Endothelial cell of umbilical vein (primary cell): Measurements from ENCODE around the gene APEH. TPM values are rescaled to one million over a fixed set of nuclear protein-coding genes. Genes with fewer than 3 reads are reported as not detected.

Experiments used
- BruUV-seq: library from RNA; stranded (reverse); fragments of 400-500 nt; replicated peaks from 2 replicates; lab custom pipeline; 2021; lab: Mats Ljungman, UMichigan
- CTCF ChIA-PET: fragments of 300-600, 350-600 bp; sonication (Branson Sonifier 250); formaldehyde crosslinking; loops from one replicate; lab custom pipeline; 2021; ENCODE audit warnings: antibody characterized with exemption, inconsistent platforms; lab: Charles Lee
- POLR2A ChIA-PET: fragments of 300-600, 350-600 bp; sonication (Branson Sonifier 250); formaldehyde crosslinking; loops from one replicate; lab custom pipeline; 2021; ENCODE audit warnings: antibody characterized with exemption, inconsistent platforms; lab: Charles Lee
- DNase-seq: peaks from one replicate; pipeline ENCODE4 v3.0.0-alpha.2; 2011; ENCODE audit warnings: low read depth, low spot score
- FAIRE-seq: peaks from 2 replicates; lab custom pipeline; 2011; peaks lifted over from hg19 to GRCh38; lab: Jason Lieb, UNC
- H2AFZ ChIP-seq: 2 replicates; pipeline ENCODE4 v1.6.0; 2012; ENCODE audit warnings: low read depth, low read length, control low read depth, inconsistent platforms
- H3K27ac ChIP-seq: 2 replicates; pipeline ENCODE4 v1.5.1; 2011; ENCODE audit warnings: low read depth, mild to moderate bottlenecking, control low read depth, low read length, moderate library complexity; ENCODE audit not compliant: insufficient read depth
- H3K27me3 ChIP-seq, 2 experiments: 2 replicates each; pipeline versions ENCODE4 v1.6.0 to v1.6.1; 2011; ENCODE audit warnings: low read length in 2 of 2, mixed read lengths in 1 of 2; ENCODE audit not compliant: control insufficient read depth in 2 of 2, insufficient read depth in 2 of 2
- H3K36me3 ChIP-seq, 2 experiments: 2 replicates in 1 of 2; 3 replicates in 1 of 2; pipeline ENCODE4 v1.5.1; 2011; ENCODE audit warnings: low read length in 2 of 2, mild to moderate bottlenecking in 1 of 2, moderate library complexity in 1 of 2; ENCODE audit not compliant: control insufficient read depth in 2 of 2, insufficient read depth in 2 of 2; ENCODE audit errors: extremely low read depth in 1 of 2
- H3K4me1 ChIP-seq: 3 replicates; pipeline ENCODE4 v1.5.1; 2011; ENCODE audit warnings: mild to moderate bottlenecking, low read length; ENCODE audit not compliant: control insufficient read depth, insufficient read depth; ENCODE audit errors: extremely low read depth
- H3K4me2 ChIP-seq: 2 replicates; pipeline ENCODE4 v1.6.1; 2011; ENCODE audit warnings: low read length, control low read depth, mixed read lengths; ENCODE audit not compliant: insufficient read depth
- H3K4me3 ChIP-seq, 3 experiments: fragments of 200-600 bp in 1 of 3; sonication (generic), shearing (Covaris generic) in 1 of 3; replicated peaks in 1 of 3; 2 replicates each; pipeline ENCODE4 v1.5.1; 2011 to 2016; ENCODE audit warnings: control low read depth in 3 of 3, low read length in 3 of 3, mild to moderate bottlenecking in 2 of 3, inconsistent platforms in 1 of 3, low read depth in 1 of 3, moderate library complexity in 1 of 3; ENCODE audit not compliant: insufficient read depth in 1 of 3
- H3K79me2 ChIP-seq: 2 replicates; pipeline ENCODE4 v1.6.0; 2012; ENCODE audit warnings: low read length, inconsistent platforms; ENCODE audit not compliant: control insufficient read depth, insufficient read depth
- H3K9ac ChIP-seq: replicated peaks from 2 replicates; pipeline ENCODE3; 2011; ENCODE audit warnings: low read length, control low read depth; ENCODE audit not compliant: insufficient read depth; ENCODE audit errors: extremely low read depth
- H3K9me1 ChIP-seq: replicated peaks from 3 replicates; pipeline ENCODE4 v1.6.0; 2011; ENCODE audit warnings: mild to moderate bottlenecking, low read length; ENCODE audit not compliant: control insufficient read depth, insufficient read depth; ENCODE audit errors: extremely low read depth
- H3K9me3 ChIP-seq: replicated peaks from 2 replicates; pipeline ENCODE4 v1.5.1; 2012; ENCODE audit warnings: low read length, inconsistent platforms; ENCODE audit not compliant: control insufficient read depth, insufficient read depth
- H4K20me1 ChIP-seq: replicated peaks from 2 replicates; pipeline ENCODE3; 2011; ENCODE audit warnings: mild to moderate bottlenecking, low read length; ENCODE audit not compliant: control insufficient read depth, insufficient read depth; ENCODE audit errors: extremely low read depth
- CTCF ChIP-seq, 2 donors: IDR thresholded peaks; 1 replicate in 1 of 2; 2 replicates in 1 of 2; pipeline ENCODE4 v1.5.1; 2011; ENCODE audit warnings: low read length in 2 of 2, mild to moderate bottlenecking in 2 of 2, moderate library complexity in 2 of 2, control low read depth in 1 of 2, inconsistent platforms in 1 of 2, low read depth in 1 of 2; ENCODE audit not compliant: insufficient read depth in 1 of 2; ENCODE audit errors: extremely low read depth in 1 of 2
- EZH2 ChIP-seq: IDR thresholded peaks from 2 replicates; pipeline ENCODE4 v1.6.1; 2012; ENCODE audit warnings: borderline replicate concordance, low read depth, mild to moderate bottlenecking, moderate library complexity, low read length, inconsistent platforms; ENCODE audit not compliant: severe bottlenecking
- FOS ChIP-seq: IDR thresholded peaks from 2 replicates; pipeline ENCODE4 v1.6.1; 2011; ENCODE audit warnings: mild to moderate bottlenecking, low read length, moderate library complexity, borderline replicate concordance; ENCODE audit not compliant: insufficient read depth
- GATA2 ChIP-seq: IDR thresholded peaks from 2 replicates; pipeline ENCODE4 v1.7.0; 2011; ENCODE audit warnings: low read depth, mild to moderate bottlenecking, moderate library complexity, mixed read lengths, low read length; ENCODE audit not compliant: insufficient read length, insufficient read depth
- JUN ChIP-seq: IDR thresholded peaks from 2 replicates; pipeline ENCODE4 v1.6.1; 2011; ENCODE audit warnings: borderline replicate concordance, low read depth; ENCODE audit not compliant: insufficient read length, insufficient read depth
- MYC ChIP-seq: IDR thresholded peaks from one replicate; pipeline ENCODE4 v1.6.1; 2011; ENCODE audit warnings: mild to moderate bottlenecking, low read depth, low read length
- POLR2A ChIP-seq: IDR thresholded peaks from 2 replicates; pipeline ENCODE4 v1.6.1; 2012; ENCODE audit warnings: low read depth, mild to moderate bottlenecking, control low read depth, low read length
- POLR2AphosphoS5 ChIP-seq: IDR thresholded peaks from 2 replicates; pipeline ENCODE4 v1.6.1; 2012; ENCODE audit warnings: low read depth, mild to moderate bottlenecking, control low read depth, low read length, moderate library complexity; ENCODE audit not compliant: insufficient read depth
- dilution Hi-C: fragments of 300-500 bp; cut with MboI; formaldehyde crosslinking; loops from one replicate; pipeline ENCODE4 v1.15.0; 2019; ENCODE audit warnings: low sequenced_read_pairs; ENCODE audit not compliant: extremely low pct_ligation_motif_present
- intact Hi-C: fragments of 100-400 bp; cut with micrococcal nuclease; formaldehyde crosslinking; loops from one replicate; pipeline ENCODE4 v1.10.0; 2022
- polyA plus RNA-seq, 4 experiments: library from polyadenylated mRNA; depleted of rRNA in 3 of 4; stranded (reverse) in 3 of 4; unstranded in 1 of 4; fragments of >200 nt; gene quantifications; 2 replicates each; pipeline versions ENCODE4 v1.2.1 to v1.2.3, GENCODE V29; 2011 to 2012; ENCODE audit warnings: missing spikeins in 1 of 4
- total RNA-seq: library from RNA; stranded (reverse); gene quantifications from 2 replicates; pipeline ENCODE4 v1.2.3, GENCODE V29; 2021
- TF ChIP-seq, protein P1 (sequence below): IDR thresholded peaks from 2 replicates; pipeline ENCODE4 v1.6.1; 2011; ENCODE audit not compliant: insufficient read depth, insufficient read length

APEH gene
- total and polyA plus RNA-seq, 2 donors (not counting 3 experiments of a cell fraction or from before 2014, with no cell fraction given): 68.2 to 74.3 TPM

GRCh38 chr3:49723296-49723627 lies 49.1 kb downstream of the APEH start:
- H3K9ac ChIP-seq: peak overlapping the region; percentile 98
- H3K36me3 ChIP-seq: peaks cover 6 to 43% of the 10 kb centered on the region in 2 experiments
- BruUV-seq: no TSS peak
- intact Hi-C loops (loop anchor here (10.0 kb wide), 1 partner anchor 362 kb away; the partner anchor contains the start of gene RBM5), dilution Hi-C loops (no loop called here)
- H3K4me3 ChIP-seq: peak overlapping the region; percentile 59 to 85 (median 81)
- DNase-seq (no peak), FAIRE-seq (peak; percentile 79)
- no peak overlapping the region for H2AFZ ChIP-seq
- TF ChIP-seq MYC: no peak
- TF ChIP-seq, protein P1, sequence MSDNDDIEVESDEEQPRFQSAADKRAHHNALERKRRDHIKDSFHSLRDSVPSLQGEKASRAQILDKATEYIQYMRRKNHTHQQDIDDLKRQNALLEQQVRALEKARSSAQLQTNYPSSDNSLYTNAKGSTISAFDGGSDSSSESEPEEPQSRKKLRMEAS: peak; percentile 83
- no peaks in the 10 kb centered on the region for H3K9me3 ChIP-seq
- peaks cover 13% of the 10 kb centered on the region for H3K79me2 ChIP-seq
- H4K20me1 ChIP-seq: no peaks in the 10 kb centered on the region
- POLR2A ChIA-PET: interaction anchor here (0.6 kb wide), 1 partner anchor 347 kb away, joined by 3 read pairs; no protein-coding TSS in a partner anchor
- H3K9me1 ChIP-seq: no peaks in the 10 kb centered on the region
- CTCF ChIA-PET: interaction anchor here (0.6 to 2.9 kb wide), 5 partner anchors 11 to 206 kb away, joined by 3 to 9 read pairs (median 4); partner anchors contain the start of gene MON1A
- H3K4me1 ChIP-seq: peaks cover 19% of the 10 kb centered on the region
- no peaks in the 10 kb centered on the region for H3K27me3 ChIP-seq
- peak overlapping the region; percentile 84 for H3K27ac ChIP-seq
- H3K4me2 ChIP-seq: peak overlapping the region; percentile 83

DNA sequence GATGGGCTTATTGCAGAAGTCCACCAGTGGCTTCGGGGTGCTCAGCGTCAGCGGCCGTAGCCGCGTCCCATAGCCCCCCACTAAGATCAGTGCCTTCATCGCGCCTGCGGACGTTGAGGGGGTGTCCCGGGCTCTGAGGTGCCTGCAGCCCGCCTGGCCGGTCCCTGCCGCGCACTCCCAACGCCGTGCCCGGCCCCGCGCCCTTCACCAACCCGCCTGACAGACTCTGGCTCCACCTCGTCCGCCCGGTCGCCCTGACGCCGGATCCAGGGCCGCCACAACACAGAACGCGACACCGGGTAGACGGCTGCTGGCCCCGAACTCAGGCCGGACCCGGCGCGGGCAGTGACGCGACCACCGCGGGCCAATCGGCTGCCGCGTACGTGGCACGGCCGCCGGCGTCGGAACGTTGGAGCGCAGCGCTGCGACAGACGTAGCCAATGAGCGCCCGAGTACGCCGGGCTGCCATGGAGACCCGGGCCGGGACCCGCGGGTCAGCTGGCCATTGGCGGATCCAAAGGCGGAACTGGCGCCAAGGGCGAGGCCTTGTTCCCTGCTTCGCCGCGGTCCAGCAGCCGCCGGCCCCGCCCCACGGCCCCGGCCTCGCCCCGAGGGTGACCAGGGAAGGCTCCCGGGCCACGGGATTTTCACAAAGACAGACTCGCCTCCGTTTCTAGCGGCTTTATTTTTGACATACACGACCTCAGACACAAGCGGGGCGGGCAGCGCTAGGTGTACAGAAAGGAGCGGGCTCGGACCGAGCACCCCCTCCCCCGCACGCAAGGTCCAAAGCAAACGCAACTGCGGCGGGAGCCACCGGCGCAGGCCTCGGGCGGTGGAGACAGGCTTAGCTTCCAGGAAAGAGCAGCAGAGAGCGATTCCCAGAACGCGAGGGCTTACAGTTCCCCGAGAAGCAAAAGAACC lies 49.7 kb downstream of the APEH start, which contains the start of gene GMPPB:
Gene GMPPB, minus strand, starts transcription at position 324 of the 924 bp plus-strand sequence. Its CDS starts 225 bp downstream, at position 99.
- FAIRE-seq: peak; percentile 97
- TF ChIP-seq, protein P1: no peak
- TF ChIP-seq EZH2 (no peak), POLR2A (peak; percentile 80), JUN (no peak), FOS (no peak), GATA2 (no peak), CTCF (IDR thresholded peaks at IDR 0.05; ENCODE audit: extremely low read depth in 1 of 2, insufficient read depth in 1 of 2, low read depth in 1 of 2, low read length in 2 of 2) (no peak), POLR2AphosphoS5 (peak; percentile 87), MYC (no peak)
- H3K27me3 ChIP-seq: no peaks in the 10 kb centered on the region
- intact Hi-C loops: loop anchor here (1.0 to 10.0 kb wide), 3 partner anchors 62 to 361 kb away; partner anchors contain the start of genes IP6K1 and RBM5
- TSS peak; percentile 81 for BruUV-seq
- peak; percentile 98 for DNase-seq
- ChIA-PET POLR2A (interaction anchor here (0.6 kb wide), 1 partner anchor 348 kb away, joined by 3 read pairs; no protein-coding TSS in a partner anchor), CTCF (interaction anchor here (0.6 to 2.9 kb wide), 4 partner anchors 10 to 206 kb away, joined by 4 to 9 read pairs (median 4); partner anchors contain the start of gene MON1A)
- peak within 1 kb of the TSS; percentile 32 for H2AFZ ChIP-seq
- H3K9me3 ChIP-seq: no peaks in the 10 kb centered on the region
- peak within 1 kb of the TSS; percentile 98 for H3K9ac ChIP-seq
- peaks cover 6 to 43% of the 10 kb centered on the region in 2 experiments for H3K36me3 ChIP-seq
- peaks cover 13% of the 10 kb centered on the region for H3K79me2 ChIP-seq
- peak within 1 kb of the TSS; percentile 84 for H3K27ac ChIP-seq
- peak within 1 kb of the TSS; percentile 83 for H3K4me2 ChIP-seq
- peak within 1 kb of the TSS; percentile 59 to 85 (median 81) for H3K4me3 ChIP-seq
- no peaks in the 10 kb centered on the region for H4K20me1 ChIP-seq
- H3K4me1 ChIP-seq: peaks cover 16% of the 10 kb centered on the region
- dilution Hi-C loops: no loop called here
- no peaks in the 10 kb centered on the region for H3K9me1 ChIP-seq
